ENCODE measurements around the gene GPHN. TPM values are rescaled to one million over a fixed set of nuclear protein-coding genes. Genes with fewer than 3 reads are reported as not detected.
"Not testable (repeated sequence)": the region's sequence is repeated elsewhere in the genome, so short reads cannot be mapped to it uniquely, and the experiment has no call there.

The GPHN gene
- total RNA-seq, 1 donor from 2014 or later, result 8.8 TPM

- no peak for TF ChIP-seq CTCF (conservative IDR thresholded peaks at IDR 0.05; ENCODE audit: low read depth, low read length)
- no peak overlapping the region for H3K4me3 ChIP-seq (ENCODE audit: low read depth, low read length)
- no peak for DNase-seq (ENCODE audit: low read depth)
Observed at GRCh38 chr14:66696326-66696725, 188.4 kb downstream of the GPHN start.

GRCh38 chr14:66698503-66698902, 190.6 kb downstream of the GPHN start:
- TF ChIP-seq CTCF (conservative IDR thresholded peaks at IDR 0.05; ENCODE audit: low read depth, low read length), result no peak
- DNase-seq (ENCODE audit: low read depth), result no peak
- no peak overlapping the region for H3K4me3 ChIP-seq (ENCODE audit: low read depth, low read length)

GRCh38 chr14:66701813-66702212, 193.9 kb downstream of the GPHN start:
- no peak overlapping the region for H3K4me3 ChIP-seq (ENCODE audit: low read depth, low read length)
- no peak for TF ChIP-seq CTCF (conservative IDR thresholded peaks at IDR 0.05; ENCODE audit: low read depth, low read length)
- no peak for DNase-seq (ENCODE audit: low read depth)

- no peak overlapping the region for H3K4me3 ChIP-seq (ENCODE audit: low read depth, low read length)
- no peak for DNase-seq (ENCODE audit: low read depth)
- TF ChIP-seq CTCF (conservative IDR thresholded peaks at IDR 0.05; ENCODE audit: low read depth, low read length), result no peak
Observed at GRCh38 chr14:66708267-66708666, 200.3 kb downstream of the GPHN start.

- no peak overlapping the region for H3K4me3 ChIP-seq (ENCODE audit: low read depth, low read length)
- no peak for TF ChIP-seq CTCF (conservative IDR thresholded peaks at IDR 0.05; ENCODE audit: low read depth, low read length)
- no peak for DNase-seq (ENCODE audit: low read depth)
Observed at GRCh38 chr14:66709291-66709690, 201.3 kb downstream of the GPHN start.

GRCh38 chr14:66714291-66714690, 206.3 kb downstream of the GPHN start:
- not testable (repeated sequence) for DNase-seq (ENCODE audit: low read depth)

GRCh38 chr14:66715313-66715712, 207.4 kb downstream of the GPHN start:
- not testable (repeated sequence) for H3K4me3 ChIP-seq (ENCODE audit: low read depth, low read length); DNase-seq (ENCODE audit: low read depth)

More at GRCh38 chr14:66714291-66714690, 206.3 kb downstream of the GPHN start:
- not testable (repeated sequence) for H3K4me3 ChIP-seq (ENCODE audit: low read depth, low read length)

- no peak for TF ChIP-seq CTCF (conservative IDR thresholded peaks at IDR 0.05; ENCODE audit: low read depth, low read length)
- no peak for DNase-seq (ENCODE audit: low read depth)
- H3K4me3 ChIP-seq (ENCODE audit: low read depth, low read length), result no peak overlapping the region
Observed at GRCh38 chr14:66716227-66716626, 208.3 kb downstream of the GPHN start.

All from epithelial cell of proximal tubule (primary cell).